Fibroblast of pulmonary artery (primary cell): ENCODE measurements around the gene YIF1A.
"Not testable (repeated sequence)": the region's sequence is repeated elsewhere in the genome, so short reads cannot be mapped to it uniquely, and the experiment has no call there.

Experiments used
- DNase-seq: peaks from one replicate; pipeline ENCODE4 v3.0.0-alpha.2; 2010; ENCODE audit warnings: low read depth
- H3K4me3 ChIP-seq: replicated peaks from 2 replicates; pipeline ENCODE4 v1.5.1; 2011; ENCODE audit warnings: low read depth, mild to moderate bottlenecking, control low read depth, low read length, moderate library complexity
- CTCF ChIP-seq: IDR thresholded peaks from 2 replicates; pipeline ENCODE4 v1.5.1; 2011; ENCODE audit warnings: mild to moderate bottlenecking, control low read depth, low read length, inconsistent platforms; ENCODE audit errors: missing control alignments

The YIF1A gene

GRCh38 chr11:66281001-66281400 lies 7.9 kb downstream of the YIF1A start:
- TF ChIP-seq CTCF, result no peak
- no peak overlapping the region for H3K4me3 ChIP-seq

GRCh38 chr11:66280428-66280827 lies 8.5 kb downstream of the YIF1A start:
- no peak for DNase-seq
- no peak for TF ChIP-seq CTCF
- no peak overlapping the region for H3K4me3 ChIP-seq

More at GRCh38 chr11:66281001-66281400, 7.9 kb downstream of the YIF1A start:
- DNase-seq, result no peak

GRCh38 chr11:66279092-66279734 lies 9.7 kb downstream of the YIF1A start:
- H3K4me3 ChIP-seq, result no peak overlapping the region
- TF ChIP-seq CTCF, result no peak

GRCh38 chr11:66278363-66279091 lies 10.4 kb downstream of the YIF1A start:
- DNase-seq, result peak; percentile 21
- no peak overlapping the region for H3K4me3 ChIP-seq
- TF ChIP-seq CTCF, result no peak

More at GRCh38 chr11:66279092-66279734, 9.7 kb downstream of the YIF1A start:
- DNase-seq, result no peak

GRCh38 chr11:66277471-66278362 lies 11.2 kb downstream of the YIF1A start, which contains the start of gene CNIH2:
Gene CNIH2, plus strand, starts transcription at chr11:66278175. Its CDS starts 282 bp downstream, at chr11:66278457.
- no peak for DNase-seq
- TF ChIP-seq CTCF, result no peak
- no peak within 1 kb of the TSS for H3K4me3 ChIP-seq

GRCh38 chr11:66277064-66277463 lies 11.9 kb downstream of the YIF1A start:
- H3K4me3 ChIP-seq, DNase-seq: not testable (repeated sequence)

GRCh38 chr11:66276619-66277018 lies 12.3 kb downstream of the YIF1A start:
- not testable (repeated sequence) for H3K4me3 ChIP-seq, DNase-seq
